ENCODE measurements around the gene CSAD. TPM values are rescaled to one million over a fixed set of nuclear protein-coding genes. Genes with fewer than 3 reads are reported as not detected.
A peak's percentile ranks its signal among the peaks of the same experiment; 100 is the strongest.

The CSAD gene
- total and polyA plus RNA-seq, 2 experiments from 2014 or later, result 3.2 to 7.1 TPM

DNA sequence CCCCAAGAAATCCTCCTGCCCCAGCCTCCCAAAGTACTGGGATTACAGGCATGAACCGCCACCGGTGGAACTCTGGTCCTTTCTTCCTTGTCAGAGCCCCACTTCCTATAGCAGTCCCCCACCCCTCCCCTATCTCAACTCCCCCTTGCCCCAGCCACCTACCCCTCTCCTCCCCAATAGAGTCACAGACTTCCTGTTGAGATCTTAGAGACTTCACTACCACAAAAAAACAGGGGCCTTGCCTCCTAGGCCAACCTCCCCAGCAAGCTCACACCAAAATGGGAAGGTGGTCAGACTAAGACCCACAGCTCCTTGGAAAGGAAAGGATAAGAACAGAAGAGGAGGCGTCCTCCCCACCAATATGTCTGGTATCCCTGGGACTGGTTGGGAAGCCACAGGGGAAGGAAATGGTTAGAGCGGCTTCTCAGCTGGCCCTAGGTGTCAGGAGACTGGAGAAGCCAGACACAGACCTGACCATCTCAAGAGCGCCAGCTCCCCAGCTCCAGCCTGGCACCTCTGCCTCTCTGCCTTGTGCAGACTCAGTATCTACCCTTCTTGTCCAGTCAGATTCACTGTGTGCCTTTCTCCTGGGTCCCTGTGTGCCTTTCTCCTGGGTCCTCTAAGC lies 17.9 kb upstream of the CSAD start:
- no peaks in the 10 kb centered on the region for H3K36me3 Mint-ChIP-seq (ENCODE audit: low read depth)
- Histone ChIP-seq H3K9me2 (ENCODE audit: insufficient read depth) (no peaks in the 10 kb centered on the region), H3K36me3 (ENCODE audit: insufficient read depth) (no peaks in the 10 kb centered on the region), H4K20me1 (replicated peaks; ENCODE audit: insufficient read depth) (peaks cover 3% of the 10 kb centered on the region), H3K27ac (ENCODE audit: low read depth) (no peak overlapping the region), H3K4me1 (ENCODE audit: insufficient read depth) (no peaks in the 10 kb centered on the region; the same call in 1 of the 2 replicates), H3K79me2 (replicated peaks; ENCODE audit: insufficient read depth) (no peaks in the 10 kb centered on the region), H3F3A (replicated peaks; ENCODE audit: low read depth) (no peaks in the 10 kb centered on the region), H3K4me3 (no peak overlapping the region), H2AFZ (no peak overlapping the region), H3K4me2 (0 out of 2 replicates have a peak overlapping the region, but pooled peaks have one; percentile 77), H3K27me3 (ENCODE audit: insufficient read depth) (peaks cover 78% of the 10 kb centered on the region)
- DNase-seq (ENCODE audit: low spot score) (no peak), ATAC-seq (no peak)
- no peak overlapping the region for H3K4me3 Mint-ChIP-seq
- H3K27me3 Mint-ChIP-seq (ENCODE audit: insufficient read depth, low read depth, poor library complexity), result peaks cover 38% of the 10 kb centered on the region
- no peak for TF ChIP-seq EZH2 (IDR thresholded peaks at IDR 0.05; ENCODE audit: low read depth, unreplicated experiment)
- TF ChIP-seq, protein P1, sequence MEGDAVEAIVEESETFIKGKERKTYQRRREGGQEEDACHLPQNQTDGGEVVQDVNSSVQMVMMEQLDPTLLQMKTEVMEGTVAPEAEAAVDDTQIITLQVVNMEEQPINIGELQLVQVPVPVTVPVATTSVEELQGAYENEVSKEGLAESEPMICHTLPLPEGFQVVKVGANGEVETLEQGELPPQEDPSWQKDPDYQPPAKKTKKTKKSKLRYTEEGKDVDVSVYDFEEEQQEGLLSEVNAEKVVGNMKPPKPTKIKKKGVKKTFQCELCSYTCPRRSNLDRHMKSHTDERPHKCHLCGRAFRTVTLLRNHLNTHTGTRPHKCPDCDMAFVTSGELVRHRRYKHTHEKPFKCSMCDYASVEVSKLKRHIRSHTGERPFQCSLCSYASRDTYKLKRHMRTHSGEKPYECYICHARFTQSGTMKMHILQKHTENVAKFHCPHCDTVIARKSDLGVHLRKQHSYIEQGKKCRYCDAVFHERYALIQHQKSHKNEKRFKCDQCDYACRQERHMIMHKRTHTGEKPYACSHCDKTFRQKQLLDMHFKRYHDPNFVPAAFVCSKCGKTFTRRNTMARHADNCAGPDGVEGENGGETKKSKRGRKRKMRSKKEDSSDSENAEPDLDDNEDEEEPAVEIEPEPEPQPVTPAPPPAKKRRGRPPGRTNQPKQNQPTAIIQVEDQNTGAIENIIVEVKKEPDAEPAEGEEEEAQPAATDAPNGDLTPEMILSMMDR (conservative IDR thresholded peaks at IDR 0.05; ENCODE audit: low read depth in 2 of 2), result no peak
- TF ChIP-seq ZNF114 (CRISPR knock-in tag; IDR thresholded peaks at IDR 0.05), result no peak
- TF ChIP-seq, protein P2, sequence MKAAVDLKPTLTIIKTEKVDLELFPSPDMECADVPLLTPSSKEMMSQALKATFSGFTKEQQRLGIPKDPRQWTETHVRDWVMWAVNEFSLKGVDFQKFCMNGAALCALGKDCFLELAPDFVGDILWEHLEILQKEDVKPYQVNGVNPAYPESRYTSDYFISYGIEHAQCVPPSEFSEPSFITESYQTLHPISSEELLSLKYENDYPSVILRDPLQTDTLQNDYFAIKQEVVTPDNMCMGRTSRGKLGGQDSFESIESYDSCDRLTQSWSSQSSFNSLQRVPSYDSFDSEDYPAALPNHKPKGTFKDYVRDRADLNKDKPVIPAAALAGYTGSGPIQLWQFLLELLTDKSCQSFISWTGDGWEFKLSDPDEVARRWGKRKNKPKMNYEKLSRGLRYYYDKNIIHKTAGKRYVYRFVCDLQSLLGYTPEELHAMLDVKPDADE (IDR thresholded peaks at IDR 0.05), result no peak
- no peak for TF ChIP-seq ZNF331 (CRISPR knock-in tag; IDR thresholded peaks at IDR 0.05; ENCODE audit: low read depth)
- TF ChIP-seq, protein P3, sequence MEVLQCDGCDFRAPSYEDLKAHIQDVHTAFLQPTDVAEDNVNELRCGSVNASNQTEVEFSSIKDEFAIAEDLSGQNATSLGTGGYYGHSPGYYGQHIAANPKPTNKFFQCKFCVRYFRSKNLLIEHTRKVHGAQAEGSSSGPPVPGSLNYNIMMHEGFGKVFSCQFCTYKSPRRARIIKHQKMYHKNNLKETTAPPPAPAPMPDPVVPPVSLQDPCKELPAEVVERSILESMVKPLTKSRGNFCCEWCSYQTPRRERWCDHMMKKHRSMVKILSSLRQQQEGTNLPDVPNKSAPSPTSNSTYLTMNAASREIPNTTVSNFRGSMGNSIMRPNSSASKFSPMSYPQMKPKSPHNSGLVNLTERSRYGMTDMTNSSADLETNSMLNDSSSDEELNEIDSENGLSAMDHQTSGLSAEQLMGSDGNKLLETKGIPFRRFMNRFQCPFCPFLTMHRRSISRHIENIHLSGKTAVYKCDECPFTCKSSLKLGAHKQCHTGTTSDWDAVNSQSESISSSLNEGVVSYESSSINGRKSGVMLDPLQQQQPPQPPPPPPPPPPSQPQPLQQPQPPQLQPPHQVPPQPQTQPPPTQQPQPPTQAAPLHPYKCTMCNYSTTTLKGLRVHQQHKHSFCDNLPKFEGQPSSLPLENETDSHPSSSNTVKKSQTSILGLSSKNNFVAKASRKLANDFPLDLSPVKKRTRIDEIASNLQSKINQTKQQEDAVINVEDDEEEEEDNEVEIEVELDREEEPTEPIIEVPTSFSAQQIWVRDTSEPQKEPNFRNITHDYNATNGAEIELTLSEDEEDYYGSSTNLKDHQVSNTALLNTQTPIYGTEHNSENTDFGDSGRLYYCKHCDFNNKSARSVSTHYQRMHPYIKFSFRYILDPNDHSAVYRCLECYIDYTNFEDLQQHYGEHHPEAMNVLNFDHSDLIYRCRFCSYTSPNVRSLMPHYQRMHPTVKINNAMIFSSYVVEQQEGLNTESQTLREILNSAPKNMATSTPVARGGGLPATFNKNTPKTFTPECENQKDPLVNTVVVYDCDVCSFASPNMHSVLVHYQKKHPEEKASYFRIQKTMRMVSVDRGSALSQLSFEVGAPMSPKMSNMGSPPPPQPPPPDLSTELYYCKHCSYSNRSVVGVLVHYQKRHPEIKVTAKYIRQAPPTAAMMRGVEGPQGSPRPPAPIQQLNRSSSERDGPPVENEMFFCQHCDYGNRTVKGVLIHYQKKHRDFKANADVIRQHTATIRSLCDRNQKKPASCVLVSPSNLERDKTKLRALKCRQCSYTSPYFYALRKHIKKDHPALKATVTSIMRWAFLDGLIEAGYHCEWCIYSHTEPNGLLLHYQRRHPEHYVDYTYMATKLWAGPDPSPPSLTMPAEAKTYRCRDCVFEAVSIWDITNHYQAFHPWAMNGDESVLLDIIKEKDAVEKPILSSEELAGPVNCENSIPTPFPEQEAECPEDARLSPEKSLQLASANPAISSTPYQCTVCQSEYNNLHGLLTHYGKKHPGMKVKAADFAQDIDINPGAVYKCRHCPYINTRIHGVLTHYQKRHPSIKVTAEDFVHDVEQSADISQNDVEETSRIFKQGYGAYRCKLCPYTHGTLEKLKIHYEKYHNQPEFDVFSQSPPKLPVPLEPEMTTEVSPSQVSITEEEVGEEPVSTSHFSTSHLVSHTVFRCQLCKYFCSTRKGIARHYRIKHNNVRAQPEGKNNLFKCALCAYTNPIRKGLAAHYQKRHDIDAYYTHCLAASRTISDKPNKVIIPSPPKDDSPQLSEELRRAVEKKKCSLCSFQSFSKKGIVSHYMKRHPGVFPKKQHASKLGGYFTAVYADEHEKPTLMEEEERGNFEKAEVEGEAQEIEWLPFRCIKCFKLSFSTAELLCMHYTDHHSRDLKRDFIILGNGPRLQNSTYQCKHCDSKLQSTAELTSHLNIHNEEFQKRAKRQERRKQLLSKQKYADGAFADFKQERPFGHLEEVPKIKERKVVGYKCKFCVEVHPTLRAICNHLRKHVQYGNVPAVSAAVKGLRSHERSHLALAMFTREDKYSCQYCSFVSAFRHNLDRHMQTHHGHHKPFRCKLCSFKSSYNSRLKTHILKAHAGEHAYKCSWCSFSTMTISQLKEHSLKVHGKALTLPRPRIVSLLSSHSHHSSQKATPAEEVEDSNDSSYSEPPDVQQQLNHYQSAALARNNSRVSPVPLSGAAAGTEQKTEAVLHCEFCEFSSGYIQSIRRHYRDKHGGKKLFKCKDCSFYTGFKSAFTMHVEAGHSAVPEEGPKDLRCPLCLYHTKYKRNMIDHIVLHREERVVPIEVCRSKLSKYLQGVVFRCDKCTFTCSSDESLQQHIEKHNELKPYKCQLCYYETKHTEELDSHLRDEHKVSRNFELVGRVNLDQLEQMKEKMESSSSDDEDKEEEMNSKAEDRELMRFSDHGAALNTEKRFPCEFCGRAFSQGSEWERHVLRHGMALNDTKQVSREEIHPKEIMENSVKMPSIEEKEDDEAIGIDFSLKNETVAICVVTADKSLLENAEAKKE (CRISPR knock-in tag; IDR thresholded peaks at IDR 0.05), result no peak
- TF ChIP-seq JUNB (IDR thresholded peaks at IDR 0.05; ENCODE audit: unreplicated experiment), result no peak
- TF ChIP-seq POLR2AphosphoS5 (IDR thresholded peaks at IDR 0.05; ENCODE audit: low read depth), result no peak
- no peak for TF ChIP-seq EZH2phosphoT487 (IDR thresholded peaks at IDR 0.05; ENCODE audit: unreplicated experiment)
- TF ChIP-seq STAT1 (IDR thresholded peaks at IDR 0.05; ENCODE audit: unreplicated experiment), result no peak
- no peak for TF ChIP-seq NANOG (IDR thresholded peaks at IDR 0.05; ENCODE audit: borderline replicate concordance)
- TF ChIP-seq CREB1 (CRISPR knock-in tag; IDR thresholded peaks at IDR 0.05; ENCODE audit: low read depth), result no peak
- TF ChIP-seq, protein P4, sequence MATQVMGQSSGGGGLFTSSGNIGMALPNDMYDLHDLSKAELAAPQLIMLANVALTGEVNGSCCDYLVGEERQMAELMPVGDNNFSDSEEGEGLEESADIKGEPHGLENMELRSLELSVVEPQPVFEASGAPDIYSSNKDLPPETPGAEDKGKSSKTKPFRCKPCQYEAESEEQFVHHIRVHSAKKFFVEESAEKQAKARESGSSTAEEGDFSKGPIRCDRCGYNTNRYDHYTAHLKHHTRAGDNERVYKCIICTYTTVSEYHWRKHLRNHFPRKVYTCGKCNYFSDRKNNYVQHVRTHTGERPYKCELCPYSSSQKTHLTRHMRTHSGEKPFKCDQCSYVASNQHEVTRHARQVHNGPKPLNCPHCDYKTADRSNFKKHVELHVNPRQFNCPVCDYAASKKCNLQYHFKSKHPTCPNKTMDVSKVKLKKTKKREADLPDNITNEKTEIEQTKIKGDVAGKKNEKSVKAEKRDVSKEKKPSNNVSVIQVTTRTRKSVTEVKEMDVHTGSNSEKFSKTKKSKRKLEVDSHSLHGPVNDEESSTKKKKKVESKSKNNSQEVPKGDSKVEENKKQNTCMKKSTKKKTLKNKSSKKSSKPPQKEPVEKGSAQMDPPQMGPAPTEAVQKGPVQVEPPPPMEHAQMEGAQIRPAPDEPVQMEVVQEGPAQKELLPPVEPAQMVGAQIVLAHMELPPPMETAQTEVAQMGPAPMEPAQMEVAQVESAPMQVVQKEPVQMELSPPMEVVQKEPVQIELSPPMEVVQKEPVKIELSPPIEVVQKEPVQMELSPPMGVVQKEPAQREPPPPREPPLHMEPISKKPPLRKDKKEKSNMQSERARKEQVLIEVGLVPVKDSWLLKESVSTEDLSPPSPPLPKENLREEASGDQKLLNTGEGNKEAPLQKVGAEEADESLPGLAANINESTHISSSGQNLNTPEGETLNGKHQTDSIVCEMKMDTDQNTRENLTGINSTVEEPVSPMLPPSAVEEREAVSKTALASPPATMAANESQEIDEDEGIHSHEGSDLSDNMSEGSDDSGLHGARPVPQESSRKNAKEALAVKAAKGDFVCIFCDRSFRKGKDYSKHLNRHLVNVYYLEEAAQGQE (IDR thresholded peaks at IDR 0.05; ENCODE audit: unreplicated experiment), result no peak
- H3K4me1 Mint-ChIP-seq, result peaks cover 2% of the 10 kb centered on the region; the same call in 1 of the 3 replicates
- H3K9me3 Mint-ChIP-seq, result no peaks in the 10 kb centered on the region; the same call in 1 of the 3 replicates
- no peak overlapping the region for H3K27ac Mint-ChIP-seq
